K562 (cell line): Measurements from ENCODE around the gene MRNIP. TPM values are rescaled to one million over a fixed set of nuclear protein-coding genes. Genes with fewer than 3 reads are reported as not detected.

Source experiments
- ATAC-seq: fragments of 200-7000 bp; cut with Tn5 transposase; 3 replicates; pipeline ENCODE4 v1.9.1; 2020; ENCODE audit warnings: moderate library complexity
- BruUV-seq: library from RNA; stranded (reverse); fragments of 400-500 nt; replicated peaks from 2 replicates; lab custom pipeline; 2021; lab: Mats Ljungman, UMichigan
- CTCF ChIA-PET: fragments of 300-600 bp; formaldehyde crosslinking; extraction: SDS; loops from one replicate; lab custom pipeline; 2021; ENCODE audit warnings: low intra/inter-chr PET ratio; lab: Yijun Ruan, JAX
- POLR2A ChIA-PET: fragments of 300-600, 350-650 bp; sonication (Branson Sonifier 250); formaldehyde crosslinking; extraction: SDS; loops from one replicate; lab custom pipeline; 2021; ENCODE audit warnings: antibody characterized with exemption, inconsistent platforms; lab: Yijun Ruan, JAX
- DNase-seq, 4 experiments: peaks; one replicate each; pipeline versions ENCODE4 v3.0.0 to v3.0.0-alpha.2; 2011 to 2018; ENCODE audit warnings: low spot score in 3 of 4, mixed read lengths in 3 of 4; ENCODE audit errors: extremely low read depth in 1 of 4
- FAIRE-seq: peaks from 2 replicates; lab custom pipeline; 2011; peaks lifted over from hg19 to GRCh38; lab: Jason Lieb, UNC
- H2AFZ ChIP-seq: 2 replicates; pipeline ENCODE4 v1.6.0; 2011; ENCODE audit warnings: low read depth, low read length, control low read depth, inconsistent platforms
- H3K27ac ChIP-seq: fragments of 200-600 bp; 3 replicates; pipeline ENCODE4 v1.8.0; 2011; ENCODE audit warnings: low read depth, mild to moderate bottlenecking, control low read depth, inconsistent platforms, low read length, moderate library complexity, mixed read lengths; ENCODE audit errors: extremely low read depth
- H3K27me3 ChIP-seq, 2 experiments: fragments of 300-600 bp in 1 of 2; 2 replicates in 1 of 2; 3 replicates in 1 of 2; pipeline versions ENCODE4 v1.6.0 to v1.8.0; 2011; ENCODE audit warnings: inconsistent platforms in 2 of 2, low read length in 2 of 2, mild to moderate bottlenecking in 1 of 2, mixed read lengths in 1 of 2, moderate library complexity in 1 of 2; ENCODE audit not compliant: control insufficient read depth in 2 of 2, insufficient read depth in 2 of 2
- H3K36me3 ChIP-seq: fragments of 300-600 bp; 3 replicates; pipeline ENCODE4 v1.8.0; 2011; ENCODE audit warnings: mild to moderate bottlenecking, low read length, inconsistent platforms; ENCODE audit not compliant: control insufficient read depth, insufficient read depth
- H3K4me1 ChIP-seq, 2 experiments: fragments of 200-600 bp in 1 of 2; replicated peaks in 1 of 2; 2 replicates in 1 of 2; 3 replicates in 1 of 2; pipeline versions ENCODE4 v1.5.1 to v1.8.0; 2011; ENCODE audit warnings: inconsistent platforms in 2 of 2, low read length in 2 of 2, mild to moderate bottlenecking in 1 of 2, mixed read lengths in 1 of 2, moderate library complexity in 1 of 2; ENCODE audit not compliant: control insufficient read depth in 2 of 2, insufficient read depth in 2 of 2
- H3K4me2 ChIP-seq: 2 replicates; pipeline ENCODE4 v1.6.1; 2011; ENCODE audit warnings: low read length, control low read depth, inconsistent platforms, mixed read lengths; ENCODE audit not compliant: insufficient read depth
- H3K4me3 ChIP-seq: fragments of 200-600 bp; sonication (generic), shearing (Covaris generic); 2 replicates; pipeline ENCODE4 v1.5.1; 2016; ENCODE audit warnings: control low read depth, inconsistent platforms
- H3K79me2 ChIP-seq: fragments of 200-600 bp; 3 replicates; pipeline ENCODE4 v1.8.0; 2011; ENCODE audit warnings: low read length, inconsistent platforms; ENCODE audit not compliant: control insufficient read depth, insufficient read depth
- H3K9ac ChIP-seq, 2 experiments: 2 replicates each; pipeline versions ENCODE4 v1.6.0 to v1.6.1; 2011; ENCODE audit warnings: low read depth in 2 of 2, low read length in 2 of 2, control low read depth in 1 of 2, inconsistent platforms in 1 of 2, mild to moderate bottlenecking in 1 of 2, mixed read lengths in 1 of 2; ENCODE audit not compliant: insufficient read depth in 1 of 2
- H3K9me1 ChIP-seq: one replicate; pipeline ENCODE4 v1.6.0; 2011; ENCODE audit warnings: inconsistent platforms, mild to moderate bottlenecking, low read length, moderate library complexity; ENCODE audit not compliant: control insufficient read depth, insufficient read depth
- H3K9me3 ChIP-seq: replicated peaks from 2 replicates; pipeline ENCODE4 v1.5.1; 2011; ENCODE audit warnings: low read depth, low read length, inconsistent platforms; ENCODE audit not compliant: control insufficient read depth, insufficient read depth
- H4K20me1 ChIP-seq: replicated peaks from 2 replicates; pipeline ENCODE4 v1.6.1; 2011; ENCODE audit warnings: low read length, inconsistent platforms, mixed read lengths; ENCODE audit not compliant: control insufficient read depth, insufficient read depth
- DDX20 ChIP-seq: fragments of 450-650 bp; IDR thresholded peaks from 2 replicates; pipeline ENCODE4 v1.6.1; 2016; ENCODE audit warnings: missing genetic modification characterization, low read depth, mild to moderate bottlenecking, missing compliant biosample characterization, moderate library complexity
- EP300 ChIP-seq: IDR thresholded peaks from 2 replicates; pipeline ENCODE4 v1.6.1; 2012; ENCODE audit warnings: low read length, improper control_type of control experiment
- ETV6 ChIP-seq, 3 experiments: fragments of 150-350 bp in 1 of 3; sonication (generic) in 1 of 3; formaldehyde crosslinking in 1 of 3; IDR thresholded peaks; 2 replicates each; pipeline versions ENCODE4 v1.6.1 to v1.8.0; 2014 to 2022; ENCODE audit warnings: borderline replicate concordance in 2 of 3, low read depth in 2 of 3, antibody characterized with exemption in 1 of 3, low read length in 1 of 3, mild to moderate bottlenecking in 1 of 3, missing genetic modification reagents in 1 of 3
- RBM15 ChIP-seq: fragments of 200-400 bp; formaldehyde crosslinking; IDR thresholded peaks from 2 replicates; pipeline ENCODE4 v1.6.1; 2018; ENCODE audit warnings: mild to moderate bottlenecking, low read length, moderate library complexity; ENCODE audit not compliant: insufficient read depth
- RUNX1 ChIP-seq: sonication (generic); IDR thresholded peaks from 2 replicates; pipeline ENCODE4 v1.6.1; 2016; ENCODE audit warnings: antibody characterized with exemption, low read depth
- SIX5 ChIP-seq, 2 experiments: IDR thresholded peaks; 2 replicates each; pipeline ENCODE4 v1.6.1; 2011; ENCODE audit warnings: low read length in 2 of 2, borderline replicate concordance in 1 of 2, low read depth in 1 of 2, mild to moderate bottlenecking in 1 of 2, moderate library complexity in 1 of 2; ENCODE audit not compliant: insufficient read depth in 1 of 2
- TOE1 ChIP-seq, 2 experiments: fragments of 450-650 bp in 1 of 2; sonication (generic) in 1 of 2; formaldehyde crosslinking in 1 of 2; IDR thresholded peaks; 2 replicates each; pipeline versions ENCODE4 v1.7.1 to v1.8.0; 2016 to 2022; ENCODE audit warnings: borderline replicate concordance in 2 of 2, mild to moderate bottlenecking in 2 of 2, antibody characterized with exemption in 1 of 2, inconsistent platforms in 1 of 2, low read depth in 1 of 2, missing genetic modification reagents in 1 of 2, moderate library complexity in 1 of 2
- ZNF124 ChIP-seq: sonication (generic); formaldehyde crosslinking; IDR thresholded peaks from 2 replicates; pipeline ENCODE4 v1.8.1; 2022; ENCODE audit warnings: missing genetic modification reagents
- WGBS: fragments of 100-300 bp; shearing (Covaris generic); methylation state at CpG from one replicate; pipeline ENCODE4 v1.1.6; 2016; ENCODE audit warnings: low coverage, mixed read lengths; ENCODE audit not compliant: insufficient coverage; ENCODE audit errors: missing lambda C conversion rate; 5-methylcytosine and 5-hydroxymethylcytosine counted together
- in situ Hi-C: fragments of 300-500 bp; cut with MboI; formaldehyde crosslinking; loops from 4 replicates; pipeline ENCODE4 v1.15.0; 2018; ENCODE audit warnings: inconsistent platforms, mixed read lengths
- intact Hi-C: fragments of 100-400 bp; cut with micrococcal nuclease; formaldehyde crosslinking; loops from 2 replicates; pipeline ENCODE4 v1.14.2; 2022
- polyA plus RNA-seq, 8 experiments: library from polyadenylated mRNA; depleted of rRNA in 4 of 8; stranded (reverse) in 5 of 8; unstranded in 3 of 8; fragments of >200 nt; fragmentation: Nextera tagmentation in 2 of 8; fragmentation: Illumina TruSeq in 1 of 8; extraction: Ambion mirVana in 2 of 8; extraction: Trizol in 1 of 8; gene quantifications; 2 replicates each; pipeline versions ENCODE4 v1.2.1 to v1.2.3, GENCODE V29; 2011 to 2014; ENCODE audit warnings: inconsistent platforms in 1 of 8, missing spikeins in 1 of 8
- total RNA-seq, 7 experiments: library from RNA; depleted of rRNA in 6 of 7; stranded (reverse); fragments of >200 nt in 6 of 7; fragmentation: Illumina TruSeq in 2 of 7; extraction: Trizol in 2 of 7; gene quantifications; 2 replicates each; pipeline versions ENCODE4 v1.2.1 to v1.2.3, GENCODE V29; 2011 to 2021; ENCODE audit warnings: low replicate concordance in 1 of 7
- TF ChIP-seq, protein P1 (sequence below): fragments of 450-650 bp; formaldehyde crosslinking; conservative IDR thresholded peaks from 2 replicates; pipeline ENCODE4 v1.4.0; 2022; ENCODE audit warnings: mild to moderate bottlenecking, missing genetic modification characterization
- TF ChIP-seq, protein P2 (sequence below): fragments of 450-650 bp; formaldehyde crosslinking; IDR thresholded peaks from 2 replicates; pipeline ENCODE4 v1.4.0; 2020; ENCODE audit warnings: mild to moderate bottlenecking
- TF ChIP-seq, protein P3 (sequence below), 2 experiments: fragments of 450-650 bp in 1 of 2; sonication (generic) in 1 of 2; formaldehyde crosslinking in 1 of 2; IDR thresholded peaks in 1 of 2; conservative IDR thresholded peaks in 1 of 2; 2 replicates each; pipeline versions ENCODE4 v1.6.1 to v1.8.1; 2016 to 2023; ENCODE audit warnings: mild to moderate bottlenecking in 2 of 2, moderate library complexity in 2 of 2, inconsistent platforms in 1 of 2, missing genetic modification reagents in 1 of 2

The MRNIP gene
- total and polyA plus RNA-seq, 9 of the 15 experiments (the other 6 are each of a cell fraction or from before 2014, with no cell fraction given), result 3.6 to 39.0 (median 16.8) TPM

DNA sequence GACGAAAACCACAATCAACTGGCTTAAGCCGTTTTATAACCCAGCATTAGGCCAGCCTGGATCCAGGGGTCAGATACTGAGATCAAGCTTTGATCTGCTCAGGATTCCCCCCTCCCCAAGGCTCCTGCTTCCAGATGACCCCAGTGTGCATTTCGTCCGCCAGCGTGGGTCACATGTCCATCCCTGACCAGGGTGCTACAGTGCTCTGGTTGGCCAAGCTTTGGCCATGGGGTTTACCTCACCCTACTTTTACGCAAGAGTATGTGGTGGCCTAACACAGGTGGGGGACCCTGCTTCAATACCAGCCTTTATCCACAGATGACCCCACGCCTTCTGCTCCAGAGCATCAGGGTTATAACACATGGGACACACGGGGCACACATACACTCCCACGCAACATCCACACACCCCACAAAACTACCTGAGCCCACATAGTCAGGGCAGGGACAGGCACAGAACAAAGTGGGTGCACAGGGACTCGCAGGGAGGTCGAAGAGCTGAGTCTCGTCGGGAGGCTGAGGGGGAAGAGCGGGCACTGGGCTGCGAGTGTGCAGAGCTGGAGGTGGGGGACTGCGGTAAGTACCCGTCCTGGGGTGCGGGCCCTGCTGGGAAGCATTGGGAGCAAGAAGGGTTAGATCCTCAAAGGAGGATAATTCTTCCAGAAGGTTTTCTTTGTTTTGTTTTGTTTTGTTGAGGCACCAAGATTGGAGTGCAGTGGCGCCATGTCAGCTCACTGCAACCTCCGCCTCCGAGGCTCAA lies 42.9 kb downstream of the MRNIP start:
- no TSS peak for BruUV-seq
- H3K4me3 ChIP-seq, result no peak overlapping the region
- H3K27ac ChIP-seq, result no peak overlapping the region; the same call in 2 of the 3 replicates
- H3K9me3 ChIP-seq, result no peaks in the 10 kb centered on the region
- no peaks in the 10 kb centered on the region for H4K20me1 ChIP-seq
- 96% methylated on average over 16 of the region's 21 CpGs for WGBS
- no peak overlapping the region for H2AFZ ChIP-seq
- POLR2A ChIA-PET, result interaction anchor here (0.7 to 1.6 kb wide), 2 partner anchors 12 to 28 kb away, joined by 3 to 4 read pairs; no protein-coding TSS in a partner anchor
- CTCF ChIA-PET, result no interaction called here
- H3K9ac ChIP-seq, result no peak overlapping the region
- TF ChIP-seq, protein P1, sequence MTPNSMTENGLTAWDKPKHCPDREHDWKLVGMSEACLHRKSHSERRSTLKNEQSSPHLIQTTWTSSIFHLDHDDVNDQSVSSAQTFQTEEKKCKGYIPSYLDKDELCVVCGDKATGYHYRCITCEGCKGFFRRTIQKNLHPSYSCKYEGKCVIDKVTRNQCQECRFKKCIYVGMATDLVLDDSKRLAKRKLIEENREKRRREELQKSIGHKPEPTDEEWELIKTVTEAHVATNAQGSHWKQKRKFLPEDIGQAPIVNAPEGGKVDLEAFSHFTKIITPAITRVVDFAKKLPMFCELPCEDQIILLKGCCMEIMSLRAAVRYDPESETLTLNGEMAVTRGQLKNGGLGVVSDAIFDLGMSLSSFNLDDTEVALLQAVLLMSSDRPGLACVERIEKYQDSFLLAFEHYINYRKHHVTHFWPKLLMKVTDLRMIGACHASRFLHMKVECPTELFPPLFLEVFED (CRISPR knock-in tag), result no peak
- no peak for TF ChIP-seq TOE1 (IDR thresholded peaks at IDR 0.05; ENCODE audit: borderline replicate concordance)
- TF ChIP-seq TOE1 (CRISPR knock-in tag; IDR thresholded peaks at IDR 0.05; ENCODE audit: borderline replicate concordance, low read depth), result no peak
- no peak for TF ChIP-seq ETV6 (IDR thresholded peaks at IDR 0.05; ENCODE audit: borderline replicate concordance in 1 of 2, low read depth in 2 of 2, low read length in 1 of 2)
- no peak for TF ChIP-seq ETV6 (CRISPR knock-in tag; IDR thresholded peaks at IDR 0.05; ENCODE audit: borderline replicate concordance)
- TF ChIP-seq, protein P2, sequence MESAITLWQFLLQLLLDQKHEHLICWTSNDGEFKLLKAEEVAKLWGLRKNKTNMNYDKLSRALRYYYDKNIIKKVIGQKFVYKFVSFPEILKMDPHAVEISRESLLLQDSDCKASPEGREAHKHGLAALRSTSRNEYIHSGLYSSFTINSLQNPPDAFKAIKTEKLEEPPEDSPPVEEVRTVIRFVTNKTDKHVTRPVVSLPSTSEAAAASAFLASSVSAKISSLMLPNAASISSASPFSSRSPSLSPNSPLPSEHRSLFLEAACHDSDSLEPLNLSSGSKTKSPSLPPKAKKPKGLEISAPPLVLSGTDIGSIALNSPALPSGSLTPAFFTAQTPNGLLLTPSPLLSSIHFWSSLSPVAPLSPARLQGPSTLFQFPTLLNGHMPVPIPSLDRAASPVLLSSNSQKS (CRISPR knock-in tag), result no peak
- no peak for TF ChIP-seq RBM15
- no peak for TF ChIP-seq EP300
- TF ChIP-seq RUNX1, result no peak
- TF ChIP-seq, protein P3, sequence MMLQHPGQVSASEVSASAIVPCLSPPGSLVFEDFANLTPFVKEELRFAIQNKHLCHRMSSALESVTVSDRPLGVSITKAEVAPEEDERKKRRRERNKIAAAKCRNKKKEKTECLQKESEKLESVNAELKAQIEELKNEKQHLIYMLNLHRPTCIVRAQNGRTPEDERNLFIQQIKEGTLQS (IDR thresholded peaks at IDR 0.05), result no peak
- TF ChIP-seq, protein P3 (CRISPR knock-in tag; conservative IDR thresholded peaks at IDR 0.05), result no peak
- TF ChIP-seq DDX20 (tag), result no peak
- TF ChIP-seq SIX5 (IDR thresholded peaks at IDR 0.05; ENCODE audit: borderline replicate concordance in 1 of 2, insufficient read depth in 1 of 2, low read depth in 1 of 2, low read length in 2 of 2), result no peak
- no peak for TF ChIP-seq ZNF124
- peaks cover 32 to 65% of the 10 kb centered on the region in 2 experiments for H3K4me1 ChIP-seq
- H3K36me3 ChIP-seq, result peaks cover 38% of the 10 kb centered on the region; the same call in 2 of the 3 replicates
- peaks cover 62% of the 10 kb centered on the region for H3K79me2 ChIP-seq
- in situ Hi-C loops, result no loop called here
- FAIRE-seq, result no peak
- H3K4me2 ChIP-seq, result no peak overlapping the region
- no peak for ATAC-seq
- no peaks in the 10 kb centered on the region for H3K27me3 ChIP-seq
- DNase-seq, result no peak
- no peaks in the 10 kb centered on the region for H3K9me1 ChIP-seq
- intact Hi-C loops, result no loop called here
